HepG2 (cell line): ENCODE results near the gene NEK5. TPM values are rescaled to one million over a fixed set of nuclear protein-coding genes. Genes with fewer than 3 reads are reported as not detected.

ENCODE experiments used
- ATAC-seq: fragments of 200-7000 bp; cut with Tn5 transposase; 3 replicates; pipeline ENCODE4 v1.9.1; 2020; ENCODE audit warnings: mild to moderate bottlenecking, moderate library complexity
- BruUV-seq: library from RNA; stranded (reverse); fragments of 400-500 nt; replicated peaks from 2 replicates; lab custom pipeline; 2021; lab: Mats Ljungman, UMichigan
- CTCF ChIA-PET: fragments of 300-600 bp; formaldehyde crosslinking; extraction: SDS; loops from one replicate; lab custom pipeline; 2021; ENCODE audit warnings: low total read pairs, inconsistent platforms, low intra/inter-chr PET ratio; lab: Yijun Ruan, JAX
- POLR2A ChIA-PET: fragments of 350-600 bp; sonication (Branson Sonifier 250); formaldehyde crosslinking; loops from one replicate; lab custom pipeline; 2020; ENCODE audit warnings: antibody characterized with exemption, inconsistent platforms; lab: Yijun Ruan, JAX
- DNase-seq: peaks from one replicate; pipeline ENCODE4 v3.0.0-alpha.2; 2015; ENCODE audit warnings: low spot score
- FAIRE-seq: peaks from 3 replicates; lab custom pipeline; 2011; peaks lifted over from hg19 to GRCh38; lab: Jason Lieb, UNC
- H2AFZ ChIP-seq: one replicate; pipeline ENCODE4 v1.6.1; 2011; ENCODE audit warnings: low read length, inconsistent platforms
- H3K27ac ChIP-seq: fragments of 300-600 bp; 3 replicates; pipeline ENCODE4 v1.8.0; 2011; ENCODE audit warnings: mixed run types, mild to moderate bottlenecking, mixed read lengths, low read length, inconsistent platforms; ENCODE audit not compliant: insufficient read depth; ENCODE audit errors: extremely low read length
- H3K27me3 ChIP-seq, 2 experiments: fragments of 200-600 bp in 1 of 2; 2 replicates in 1 of 2; 3 replicates in 1 of 2; pipeline versions ENCODE4 v1.6.0 to v1.8.0; 2011; ENCODE audit warnings: low read length in 2 of 2, mild to moderate bottlenecking in 2 of 2, moderate library complexity in 2 of 2, inconsistent platforms in 1 of 2; ENCODE audit not compliant: insufficient read depth in 2 of 2, control insufficient read depth in 1 of 2
- H3K36me3 ChIP-seq, 2 experiments: fragments of 200-600 bp in 1 of 2; replicated peaks in 1 of 2; 2 replicates in 1 of 2; 3 replicates in 1 of 2; pipeline versions ENCODE4 v1.5.1 to v1.8.0; 2011; ENCODE audit warnings: low read length in 2 of 2, inconsistent platforms in 1 of 2; ENCODE audit not compliant: insufficient read depth in 2 of 2, control insufficient read depth in 1 of 2
- H3K4me1 ChIP-seq: 2 replicates; pipeline ENCODE4 v1.5.1; 2012; ENCODE audit warnings: low read length, inconsistent platforms; ENCODE audit not compliant: insufficient read depth
- H3K4me2 ChIP-seq: 2 replicates; pipeline ENCODE4 v1.6.0; 2011; ENCODE audit warnings: low read depth, low read length, inconsistent platforms
- H3K4me3 ChIP-seq, 3 experiments: fragments of 200-600 bp in 1 of 3; sonication (generic), shearing (Covaris generic) in 1 of 3; replicated peaks in 1 of 3; 2 replicates each; pipeline ENCODE4 v1.5.1; 2011 to 2016; ENCODE audit warnings: low read length in 3 of 3, inconsistent platforms in 2 of 3, low read depth in 2 of 3, mild to moderate bottlenecking in 2 of 3, control low read depth in 1 of 3, mixed read lengths in 1 of 3; ENCODE audit not compliant: insufficient read depth in 1 of 3
- H3K79me2 ChIP-seq: one replicate; pipeline ENCODE4 v1.6.1; 2011; ENCODE audit warnings: low read length, inconsistent platforms; ENCODE audit not compliant: insufficient read depth
- H3K9ac ChIP-seq: 2 replicates; pipeline ENCODE4 v1.6.0; 2011; ENCODE audit warnings: mild to moderate bottlenecking, low read depth, low read length, inconsistent platforms; ENCODE audit not compliant: insufficient read depth
- H3K9me3 ChIP-seq: 2 replicates; pipeline ENCODE4 v1.5.1; 2012; ENCODE audit warnings: mild to moderate bottlenecking, low read length
- H4K20me1 ChIP-seq: 2 replicates; pipeline ENCODE4 v1.6.0; 2011; ENCODE audit warnings: inconsistent platforms, mild to moderate bottlenecking, low read length, moderate library complexity; ENCODE audit not compliant: insufficient read depth
- CBX1 ChIP-seq: IDR thresholded peaks from one replicate; pipeline ENCODE4 v1.6.1; 2016; ENCODE audit warnings: antibody characterized with exemption, low read depth
- CC2D1A ChIP-seq: sonication (generic); formaldehyde crosslinking; IDR thresholded peaks from 2 replicates; pipeline ENCODE4 v1.8.1; 2023; ENCODE audit warnings: mild to moderate bottlenecking, missing genetic modification reagents
- KDM3A ChIP-seq: IDR thresholded peaks from 2 replicates; pipeline ENCODE4 v1.6.1; 2018; ENCODE audit warnings: low read depth, missing compliant biosample characterization
- MTA1 ChIP-seq: sonication (generic); formaldehyde crosslinking; IDR thresholded peaks from 2 replicates; pipeline ENCODE4 v1.4.0; 2020; ENCODE audit warnings: missing genetic modification reagents, mild to moderate bottlenecking, borderline replicate concordance
- NCOA2 ChIP-seq: sonication (generic); formaldehyde crosslinking; IDR thresholded peaks from 2 replicates; pipeline ENCODE4 v1.8.0; 2022; ENCODE audit warnings: inconsistent platforms
- REPIN1 ChIP-seq: sonication (generic); formaldehyde crosslinking; IDR thresholded peaks from 2 replicates; pipeline ENCODE4 v1.8.0; 2022; ENCODE audit warnings: missing genetic modification reagents, low read depth, mild to moderate bottlenecking, borderline replicate concordance
- TCF7 ChIP-seq: sonication (generic); IDR thresholded peaks from 2 replicates; pipeline ENCODE4 v1.6.1; 2016; ENCODE audit warnings: antibody characterized with exemption, low read depth
- TEAD2 ChIP-seq: sonication (generic); formaldehyde crosslinking; IDR thresholded peaks from 2 replicates; pipeline ENCODE4 v1.9.0; 2021; ENCODE audit warnings: missing genetic modification reagents
- ZFP37 ChIP-seq: sonication (generic); formaldehyde crosslinking; IDR thresholded peaks from 2 replicates; pipeline ENCODE4 v1.4.0; 2020; ENCODE audit warnings: missing genetic modification reagents, borderline replicate concordance
- ZNF367 ChIP-seq: sonication (generic); formaldehyde crosslinking; IDR thresholded peaks from 2 replicates; pipeline ENCODE4 v1.4.0; 2020; ENCODE audit warnings: missing genetic modification reagents, borderline replicate concordance
- ZNF749 ChIP-seq: sonication (generic); formaldehyde crosslinking; IDR thresholded peaks from 2 replicates; pipeline ENCODE4 v1.8.0; 2022; ENCODE audit warnings: mild to moderate bottlenecking, missing genetic modification reagents, moderate library complexity, borderline replicate concordance
- ZNF776 ChIP-seq: sonication (generic); formaldehyde crosslinking; IDR thresholded peaks from 2 replicates; pipeline ENCODE4 v1.4.0; 2020; ENCODE audit warnings: mild to moderate bottlenecking, missing genetic modification reagents
- WGBS: methylation state at CpG from one replicate; pipeline ENCODE4 v1.1.6; 2017; ENCODE audit warnings: low lambda C conversion rate; 5-methylcytosine and 5-hydroxymethylcytosine counted together
- in situ Hi-C: cut with HindIII; loops from 2 replicates; pipeline ENCODE4 v1.10.0; 2017; ENCODE audit warnings: low pct_unique_long_range_greater_than_20kb; ENCODE audit not compliant: extremely low pct_ligation_motif_present
- intact Hi-C: fragments of 100-400 bp; cut with micrococcal nuclease; formaldehyde crosslinking; loops from one replicate; pipeline ENCODE4 v1.10.0; 2022; ENCODE audit not compliant: unreplicated experiment
- polyA plus RNA-seq, 8 experiments: library from polyadenylated mRNA; depleted of rRNA in 3 of 8; stranded (reverse) in 7 of 8; unstranded in 1 of 8; fragments of >200 nt; fragmentation: Illumina TruSeq in 4 of 8; extraction: Trizol in 4 of 8; gene quantifications; 2 replicates each; pipeline versions ENCODE4 v1.2.1 to v1.2.3, GENCODE V29; 2011 to 2016; ENCODE audit warnings: low read depth in 4 of 8, missing spikeins in 1 of 8, mixed read lengths in 1 of 8; ENCODE audit not compliant: insufficient read depth in 1 of 8
- total RNA-seq, 5 experiments: library from RNA; depleted of rRNA; stranded (reverse); fragments of >200 nt; fragmentation: Illumina TruSeq; extraction: Trizol; gene quantifications; 2 replicates each; pipeline ENCODE4 v1.2.3, GENCODE V29; 2016; ENCODE audit warnings: low read depth in 1 of 5
- TF ChIP-seq, protein P1 (sequence below): sonication (generic); formaldehyde crosslinking; IDR thresholded peaks from 2 replicates; pipeline ENCODE4 v1.4.0; 2020; ENCODE audit warnings: mild to moderate bottlenecking, low read depth, missing genetic modification reagents
- TF ChIP-seq, protein P2 (sequence below): sonication (generic); formaldehyde crosslinking; IDR thresholded peaks from 2 replicates; pipeline ENCODE4 v1.4.0; 2020; ENCODE audit warnings: missing genetic modification reagents
- TF ChIP-seq, protein P3 (sequence below): sonication (generic); formaldehyde crosslinking; IDR thresholded peaks from 2 replicates; pipeline ENCODE4 v1.8.1; 2023; ENCODE audit warnings: missing genetic modification reagents, inconsistent platforms, borderline replicate concordance

Gene NEK5
- total and polyA plus RNA-seq, 2 of the 13 experiments (the other 11 are each of a cell fraction or from before 2014, with no cell fraction given) = 0.12 to 0.22 TPM

GRCh38 chr13:52020191-52020590 lies 108.7 kb downstream of the NEK5 start:
- FAIRE-seq = no peak
- no peak overlapping the region for H3K27ac ChIP-seq
- peaks cover 32% of the 10 kb centered on the region for H3K79me2 ChIP-seq
- WGBS = 98% methylated on average over 3 of the region's 3 CpGs
- in situ Hi-C loops (loop anchor here (25.0 kb wide), 1 partner anchor 442 kb away; the partner anchor contains the start of genes CKAP2 and VPS36), intact Hi-C loops (no loop called here)
- no peak for DNase-seq
- H3K36me3 ChIP-seq = peaks cover 10 to 35% of the 10 kb centered on the region in 2 experiments
- peaks cover 26% of the 10 kb centered on the region for H3K4me1 ChIP-seq
- no peak for TF ChIP-seq ZNF367
- TF ChIP-seq, protein P1, sequence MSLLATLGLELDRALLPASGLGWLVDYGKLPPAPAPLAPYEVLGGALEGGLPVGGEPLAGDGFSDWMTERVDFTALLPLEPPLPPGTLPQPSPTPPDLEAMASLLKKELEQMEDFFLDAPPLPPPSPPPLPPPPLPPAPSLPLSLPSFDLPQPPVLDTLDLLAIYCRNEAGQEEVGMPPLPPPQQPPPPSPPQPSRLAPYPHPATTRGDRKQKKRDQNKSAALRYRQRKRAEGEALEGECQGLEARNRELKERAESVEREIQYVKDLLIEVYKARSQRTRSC (CRISPR knock-in tag) = no peak
- H3K27me3 ChIP-seq = no peaks in the 10 kb centered on the region
- H3K4me3 ChIP-seq = no peak overlapping the region
- CTCF ChIA-PET = no interaction called here
- no peak overlapping the region for H3K4me2 ChIP-seq
- H2AFZ ChIP-seq = no peak overlapping the region
- no peaks in the 10 kb centered on the region for H4K20me1 ChIP-seq
- POLR2A ChIA-PET = no interaction called here
- no TSS peak for BruUV-seq
- H3K9ac ChIP-seq = no peak overlapping the region
- ATAC-seq = no peak
- no peaks in the 10 kb centered on the region for H3K9me3 ChIP-seq

GRCh38 chr13:52016296-52016695 lies 112.6 kb downstream of the NEK5 start:
- no peak overlapping the region for H2AFZ ChIP-seq
- DNase-seq = no peak
- 100% methylated on average over 2 of the region's 3 CpGs for WGBS
- in situ Hi-C loops = loop anchor here (25.0 kb wide), 1 partner anchor 446 kb away; the partner anchor contains the start of genes CKAP2 and VPS36
- no peak overlapping the region for H3K4me3 ChIP-seq
- intact Hi-C loops = no loop called here
- no peak overlapping the region for H3K4me2 ChIP-seq
- BruUV-seq = no TSS peak
- no peaks in the 10 kb centered on the region for H3K9me3 ChIP-seq
- H3K4me1 ChIP-seq = peaks cover 29% of the 10 kb centered on the region; the same call in 1 of the 2 replicates
- H3K27ac ChIP-seq = no peak overlapping the region
- FAIRE-seq = no peak
- peaks cover 7 to 26% of the 10 kb centered on the region in 2 experiments; a peak in 4 of 5 replicates for H3K36me3 ChIP-seq
- ChIA-PET CTCF (no interaction called here), POLR2A (no interaction called here)
- H4K20me1 ChIP-seq = 0 out of 2 replicates have a peak, but pooled peaks cover 4% of the 10 kb centered on the region
- no peak for ATAC-seq
- H3K79me2 ChIP-seq = peaks cover 66% of the 10 kb centered on the region
- no peak overlapping the region for H3K9ac ChIP-seq
- no peaks in the 10 kb centered on the region; a peak in 1 of 5 replicates for H3K27me3 ChIP-seq
- TF ChIP-seq, protein P2, sequence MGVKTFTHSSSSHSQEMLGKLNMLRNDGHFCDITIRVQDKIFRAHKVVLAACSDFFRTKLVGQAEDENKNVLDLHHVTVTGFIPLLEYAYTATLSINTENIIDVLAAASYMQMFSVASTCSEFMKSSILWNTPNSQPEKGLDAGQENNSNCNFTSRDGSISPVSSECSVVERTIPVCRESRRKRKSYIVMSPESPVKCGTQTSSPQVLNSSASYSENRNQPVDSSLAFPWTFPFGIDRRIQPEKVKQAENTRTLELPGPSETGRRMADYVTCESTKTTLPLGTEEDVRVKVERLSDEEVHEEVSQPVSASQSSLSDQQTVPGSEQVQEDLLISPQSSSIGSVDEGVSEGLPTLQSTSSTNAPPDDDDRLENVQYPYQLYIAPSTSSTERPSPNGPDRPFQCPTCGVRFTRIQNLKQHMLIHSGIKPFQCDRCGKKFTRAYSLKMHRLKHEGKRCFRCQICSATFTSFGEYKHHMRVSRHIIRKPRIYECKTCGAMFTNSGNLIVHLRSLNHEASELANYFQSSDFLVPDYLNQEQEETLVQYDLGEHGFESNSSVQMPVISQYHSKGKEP (CRISPR knock-in tag) = no peak
- TF ChIP-seq, protein P3, sequence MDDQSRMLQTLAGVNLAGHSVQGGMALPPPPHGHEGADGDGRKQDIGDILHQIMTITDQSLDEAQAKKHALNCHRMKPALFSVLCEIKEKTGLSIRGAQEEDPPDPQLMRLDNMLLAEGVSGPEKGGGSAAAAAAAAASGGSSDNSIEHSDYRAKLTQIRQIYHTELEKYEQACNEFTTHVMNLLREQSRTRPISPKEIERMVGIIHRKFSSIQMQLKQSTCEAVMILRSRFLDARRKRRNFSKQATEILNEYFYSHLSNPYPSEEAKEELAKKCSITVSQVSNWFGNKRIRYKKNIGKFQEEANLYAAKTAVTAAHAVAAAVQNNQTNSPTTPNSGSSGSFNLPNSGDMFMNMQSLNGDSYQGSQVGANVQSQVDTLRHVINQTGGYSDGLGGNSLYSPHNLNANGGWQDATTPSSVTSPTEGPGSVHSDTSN (CRISPR knock-in tag) = no peak
- TF ChIP-seq ZFP37 (CRISPR knock-in tag) (no peak), MTA1 (CRISPR knock-in tag) (no peak), ZNF749 (CRISPR knock-in tag) (no peak), NCOA2 (CRISPR knock-in tag) (no peak), KDM3A (CRISPR knock-in tag) (no peak), CC2D1A (no peak), TEAD2 (CRISPR knock-in tag) (no peak), REPIN1 (no peak), ZNF776 (CRISPR knock-in tag) (no peak), TCF7 (no peak), CBX1 (no peak)
